Endothelial cell of umbilical vein (primary cell): ENCODE measurements around the gene HOXA13. TPM values are rescaled to one million over a fixed set of nuclear protein-coding genes. Genes with fewer than 3 reads are reported as not detected.

Experiments used
- BruUV-seq: library from RNA; stranded (reverse); fragments of 400-500 nt; replicated peaks from 2 replicates; lab custom pipeline; 2021; lab: Mats Ljungman, UMichigan
- CTCF ChIA-PET: fragments of 300-600, 350-600 bp; sonication (Branson Sonifier 250); formaldehyde crosslinking; loops from one replicate; lab custom pipeline; 2021; ENCODE audit warnings: antibody characterized with exemption, inconsistent platforms; lab: Charles Lee
- POLR2A ChIA-PET: fragments of 300-600, 350-600 bp; sonication (Branson Sonifier 250); formaldehyde crosslinking; loops from one replicate; lab custom pipeline; 2021; ENCODE audit warnings: antibody characterized with exemption, inconsistent platforms; lab: Charles Lee
- DNase-seq: peaks from one replicate; pipeline ENCODE4 v3.0.0-alpha.2; 2011; ENCODE audit warnings: low read depth, low spot score
- FAIRE-seq: peaks from 2 replicates; lab custom pipeline; 2011; peaks lifted over from hg19 to GRCh38; lab: Jason Lieb, UNC
- H2AFZ ChIP-seq: 2 replicates; pipeline ENCODE4 v1.6.0; 2012; ENCODE audit warnings: low read depth, low read length, control low read depth, inconsistent platforms
- H3K27ac ChIP-seq: 2 replicates; pipeline ENCODE4 v1.5.1; 2011; ENCODE audit warnings: low read depth, mild to moderate bottlenecking, control low read depth, low read length, moderate library complexity; ENCODE audit not compliant: insufficient read depth
- H3K27me3 ChIP-seq, 2 experiments: 2 replicates each; pipeline versions ENCODE4 v1.6.0 to v1.6.1; 2011; ENCODE audit warnings: low read length in 2 of 2, mixed read lengths in 1 of 2; ENCODE audit not compliant: control insufficient read depth in 2 of 2, insufficient read depth in 2 of 2
- H3K36me3 ChIP-seq, 2 experiments: 2 replicates in 1 of 2; 3 replicates in 1 of 2; pipeline ENCODE4 v1.5.1; 2011; ENCODE audit warnings: low read length in 2 of 2, mild to moderate bottlenecking in 1 of 2, moderate library complexity in 1 of 2; ENCODE audit not compliant: control insufficient read depth in 2 of 2, insufficient read depth in 2 of 2; ENCODE audit errors: extremely low read depth in 1 of 2
- H3K4me1 ChIP-seq: 3 replicates; pipeline ENCODE4 v1.5.1; 2011; ENCODE audit warnings: mild to moderate bottlenecking, low read length; ENCODE audit not compliant: control insufficient read depth, insufficient read depth; ENCODE audit errors: extremely low read depth
- H3K4me2 ChIP-seq: 2 replicates; pipeline ENCODE4 v1.6.1; 2011; ENCODE audit warnings: low read length, control low read depth, mixed read lengths; ENCODE audit not compliant: insufficient read depth
- H3K4me3 ChIP-seq, 3 experiments: fragments of 200-600 bp in 1 of 3; sonication (generic), shearing (Covaris generic) in 1 of 3; replicated peaks in 1 of 3; 2 replicates each; pipeline ENCODE4 v1.5.1; 2011 to 2016; ENCODE audit warnings: control low read depth in 3 of 3, low read length in 3 of 3, mild to moderate bottlenecking in 2 of 3, inconsistent platforms in 1 of 3, low read depth in 1 of 3, moderate library complexity in 1 of 3; ENCODE audit not compliant: insufficient read depth in 1 of 3
- H3K79me2 ChIP-seq: 2 replicates; pipeline ENCODE4 v1.6.0; 2012; ENCODE audit warnings: low read length, inconsistent platforms; ENCODE audit not compliant: control insufficient read depth, insufficient read depth
- H3K9ac ChIP-seq: replicated peaks from 2 replicates; pipeline ENCODE3; 2011; ENCODE audit warnings: low read length, control low read depth; ENCODE audit not compliant: insufficient read depth; ENCODE audit errors: extremely low read depth
- H3K9me1 ChIP-seq: replicated peaks from 3 replicates; pipeline ENCODE4 v1.6.0; 2011; ENCODE audit warnings: mild to moderate bottlenecking, low read length; ENCODE audit not compliant: control insufficient read depth, insufficient read depth; ENCODE audit errors: extremely low read depth
- H3K9me3 ChIP-seq: replicated peaks from 2 replicates; pipeline ENCODE4 v1.5.1; 2012; ENCODE audit warnings: low read length, inconsistent platforms; ENCODE audit not compliant: control insufficient read depth, insufficient read depth
- H4K20me1 ChIP-seq: replicated peaks from 2 replicates; pipeline ENCODE3; 2011; ENCODE audit warnings: mild to moderate bottlenecking, low read length; ENCODE audit not compliant: control insufficient read depth, insufficient read depth; ENCODE audit errors: extremely low read depth
- GATA2 ChIP-seq: IDR thresholded peaks from 2 replicates; pipeline ENCODE4 v1.7.0; 2011; ENCODE audit warnings: low read depth, mild to moderate bottlenecking, moderate library complexity, mixed read lengths, low read length; ENCODE audit not compliant: insufficient read length, insufficient read depth
- JUN ChIP-seq: IDR thresholded peaks from 2 replicates; pipeline ENCODE4 v1.6.1; 2011; ENCODE audit warnings: borderline replicate concordance, low read depth; ENCODE audit not compliant: insufficient read length, insufficient read depth
- POLR2A ChIP-seq: IDR thresholded peaks from 2 replicates; pipeline ENCODE4 v1.6.1; 2012; ENCODE audit warnings: low read depth, mild to moderate bottlenecking, control low read depth, low read length
- POLR2AphosphoS5 ChIP-seq: IDR thresholded peaks from 2 replicates; pipeline ENCODE4 v1.6.1; 2012; ENCODE audit warnings: low read depth, mild to moderate bottlenecking, control low read depth, low read length, moderate library complexity; ENCODE audit not compliant: insufficient read depth
- dilution Hi-C: fragments of 300-500 bp; cut with MboI; formaldehyde crosslinking; loops from one replicate; pipeline ENCODE4 v1.15.0; 2019; ENCODE audit warnings: low sequenced_read_pairs; ENCODE audit not compliant: extremely low pct_ligation_motif_present
- intact Hi-C: fragments of 100-400 bp; cut with micrococcal nuclease; formaldehyde crosslinking; loops from one replicate; pipeline ENCODE4 v1.10.0; 2022
- polyA plus RNA-seq, 4 experiments: library from polyadenylated mRNA; depleted of rRNA in 3 of 4; stranded (reverse) in 3 of 4; unstranded in 1 of 4; fragments of >200 nt; gene quantifications; 2 replicates each; pipeline versions ENCODE4 v1.2.1 to v1.2.3, GENCODE V29; 2011 to 2012; ENCODE audit warnings: missing spikeins in 1 of 4
- total RNA-seq: library from RNA; stranded (reverse); gene quantifications from 2 replicates; pipeline ENCODE4 v1.2.3, GENCODE V29; 2021
- TF ChIP-seq, protein P1 (sequence below), 2 donors: IDR thresholded peaks; 1 replicate in 1 of 2; 2 replicates in 1 of 2; pipeline ENCODE4 v1.5.1; 2011; ENCODE audit warnings: low read length in 2 of 2, mild to moderate bottlenecking in 2 of 2, moderate library complexity in 2 of 2, control low read depth in 1 of 2, inconsistent platforms in 1 of 2, low read depth in 1 of 2; ENCODE audit not compliant: insufficient read depth in 1 of 2; ENCODE audit errors: extremely low read depth in 1 of 2
- TF ChIP-seq, protein P2 (sequence below): IDR thresholded peaks from 2 replicates; pipeline ENCODE4 v1.6.1; 2011; ENCODE audit not compliant: insufficient read depth, insufficient read length

The HOXA13 gene
- total and polyA plus RNA-seq, 2 donors (not counting 3 experiments of a cell fraction or from before 2014, with no cell fraction given): 0.22 TPM; not detected in 1

GRCh38 chr7:27200761-27201579 is 1.1 kb upstream of the HOXA13 start:
- intact Hi-C loops: loop anchor here (1.0 to 2.0 kb wide), 2 partner anchors 38 to 375 kb away; no protein-coding TSS in a partner anchor
- peak overlapping the region in 1 of 3 experiments; percentile 6 for H3K4me3 ChIP-seq

More at GRCh38 chr7:27200761-27201579, 1.1 kb upstream of the HOXA13 start:
- H3K9me3 ChIP-seq: no peaks in the 10 kb centered on the region
- peaks cover 78 to 94% of the 10 kb centered on the region in 2 experiments for H3K27me3 ChIP-seq
- no peak for DNase-seq
- H3K9me1 ChIP-seq: no peaks in the 10 kb centered on the region
- FAIRE-seq: peak; percentile 12
- no peaks in the 10 kb centered on the region for H4K20me1 ChIP-seq
- TF ChIP-seq JUN (no peak), POLR2A (no peak), GATA2 (no peak), POLR2AphosphoS5 (no peak)
- TF ChIP-seq, protein P1, sequence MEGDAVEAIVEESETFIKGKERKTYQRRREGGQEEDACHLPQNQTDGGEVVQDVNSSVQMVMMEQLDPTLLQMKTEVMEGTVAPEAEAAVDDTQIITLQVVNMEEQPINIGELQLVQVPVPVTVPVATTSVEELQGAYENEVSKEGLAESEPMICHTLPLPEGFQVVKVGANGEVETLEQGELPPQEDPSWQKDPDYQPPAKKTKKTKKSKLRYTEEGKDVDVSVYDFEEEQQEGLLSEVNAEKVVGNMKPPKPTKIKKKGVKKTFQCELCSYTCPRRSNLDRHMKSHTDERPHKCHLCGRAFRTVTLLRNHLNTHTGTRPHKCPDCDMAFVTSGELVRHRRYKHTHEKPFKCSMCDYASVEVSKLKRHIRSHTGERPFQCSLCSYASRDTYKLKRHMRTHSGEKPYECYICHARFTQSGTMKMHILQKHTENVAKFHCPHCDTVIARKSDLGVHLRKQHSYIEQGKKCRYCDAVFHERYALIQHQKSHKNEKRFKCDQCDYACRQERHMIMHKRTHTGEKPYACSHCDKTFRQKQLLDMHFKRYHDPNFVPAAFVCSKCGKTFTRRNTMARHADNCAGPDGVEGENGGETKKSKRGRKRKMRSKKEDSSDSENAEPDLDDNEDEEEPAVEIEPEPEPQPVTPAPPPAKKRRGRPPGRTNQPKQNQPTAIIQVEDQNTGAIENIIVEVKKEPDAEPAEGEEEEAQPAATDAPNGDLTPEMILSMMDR (IDR thresholded peaks at IDR 0.05; ENCODE audit: extremely low read depth in 1 of 2, insufficient read depth in 1 of 2, low read depth in 1 of 2, low read length in 2 of 2): no peak
- TF ChIP-seq, protein P2, sequence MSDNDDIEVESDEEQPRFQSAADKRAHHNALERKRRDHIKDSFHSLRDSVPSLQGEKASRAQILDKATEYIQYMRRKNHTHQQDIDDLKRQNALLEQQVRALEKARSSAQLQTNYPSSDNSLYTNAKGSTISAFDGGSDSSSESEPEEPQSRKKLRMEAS: no peak
- ChIA-PET POLR2A (no interaction called here), CTCF (interaction anchor here (0.8 to 2.9 kb wide), 7 partner anchors 9 to 893 kb away, joined by 3 to 24 read pairs (median 6); no protein-coding TSS in a partner anchor)
- H3K79me2 ChIP-seq: no peaks in the 10 kb centered on the region
- peaks cover 26% of the 10 kb centered on the region for H3K4me1 ChIP-seq
- BruUV-seq: no TSS peak
- H3K36me3 ChIP-seq: no peaks in the 10 kb centered on the region
- dilution Hi-C loops: no loop called here
- no peak overlapping the region for H3K9ac ChIP-seq
- no peak overlapping the region for H3K27ac ChIP-seq
- H2AFZ ChIP-seq: peak overlapping the region; percentile 75
- H3K4me2 ChIP-seq: peak overlapping the region; percentile 75
